Measurements from ENCODE around the gene DIAPH2. TPM values are rescaled to one million over a fixed set of nuclear protein-coding genes. Genes with fewer than 3 reads are reported as not detected.

The DIAPH2 gene
- total RNA-seq, 1 experiment from 2014 or later = 10.9 TPM

DNA sequence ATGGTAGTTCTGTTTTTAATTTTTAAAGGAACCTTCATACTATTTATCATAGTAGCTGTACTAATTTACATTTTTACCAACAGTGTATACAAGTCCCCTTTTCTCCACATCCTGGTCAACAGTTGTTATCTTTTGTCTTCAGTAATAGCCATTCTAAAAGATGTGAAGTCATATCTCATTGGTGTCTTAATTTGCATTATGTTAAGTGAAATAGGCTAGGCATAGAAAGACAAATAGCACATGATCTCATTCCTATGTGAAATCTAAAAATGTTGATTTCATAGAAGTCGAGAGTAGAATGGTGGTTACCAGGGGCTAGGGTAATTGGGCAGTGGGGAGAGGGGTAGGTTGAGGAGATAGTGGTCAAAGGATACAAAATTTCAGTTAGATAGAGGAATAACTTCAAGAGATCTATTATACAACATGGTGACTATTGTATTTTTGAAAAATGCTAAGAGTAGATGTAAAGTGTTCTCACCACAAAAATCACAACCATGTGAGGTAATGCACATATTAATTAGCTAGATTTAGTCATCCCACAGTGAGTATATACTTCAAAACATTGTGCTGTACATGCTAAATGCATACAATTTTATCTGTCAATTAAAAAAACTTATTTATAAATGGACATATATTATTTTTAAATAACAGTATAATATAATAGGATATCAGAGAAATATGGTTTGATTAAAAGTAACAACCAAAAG is 58.9 kb downstream of the DIAPH2 start:
- TF ChIP-seq POLR2A (IDR thresholded peaks at IDR 0.05; ENCODE audit: borderline replicate concordance, extremely low read depth, insufficient read depth, insufficient read length) (no peak), POLR2AphosphoS5 (IDR thresholded peaks at IDR 0.05; ENCODE audit: low read depth, low read length) (no peak), ELF1 (IDR thresholded peaks at IDR 0.05; ENCODE audit: borderline replicate concordance, low read depth) (no peak)
- TF ChIP-seq, protein P1, sequence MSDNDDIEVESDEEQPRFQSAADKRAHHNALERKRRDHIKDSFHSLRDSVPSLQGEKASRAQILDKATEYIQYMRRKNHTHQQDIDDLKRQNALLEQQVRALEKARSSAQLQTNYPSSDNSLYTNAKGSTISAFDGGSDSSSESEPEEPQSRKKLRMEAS (IDR thresholded peaks at IDR 0.05) = no peak

DNA sequence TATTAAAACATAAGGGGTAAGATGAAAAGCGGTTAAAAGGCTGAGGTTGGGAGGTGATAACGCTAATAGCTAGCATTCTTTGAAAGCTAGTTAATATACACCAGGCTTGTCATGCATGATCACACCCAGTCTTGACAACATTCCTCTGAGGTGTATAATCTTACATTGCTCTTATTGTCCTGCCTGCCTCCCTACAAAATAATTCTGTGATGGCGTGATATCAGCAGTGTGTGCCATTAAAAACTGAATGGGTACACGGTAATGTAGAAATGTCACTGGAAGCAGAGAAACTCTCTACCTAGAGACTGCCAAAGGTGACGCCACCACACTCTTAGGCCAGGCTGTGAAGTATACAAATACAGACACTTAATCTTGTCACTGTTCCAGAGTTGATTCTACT is 68.1 kb downstream of the DIAPH2 start:
- no peak for ATAC-seq
- H3K4me2 ChIP-seq (ENCODE audit: low read length) = no peak overlapping the region
- POLR2A ChIA-PET = no interaction called here
- H3K79me2 ChIP-seq (ENCODE audit: insufficient read depth, low read length) = no peaks in the 10 kb centered on the region
- no peaks in the 10 kb centered on the region for H4K20me1 ChIP-seq (ENCODE audit: insufficient read depth)
- no peak for DNase-seq (ENCODE audit: low read depth, low spot score)
- RAD21 ChIA-PET (ENCODE audit: low non-redundant PET in 1 of 2, low total read pairs in 2 of 2, uncharacterized antibody in 2 of 2, unreplicated experiment in 2 of 2) = no interaction called here
- no peaks in the 10 kb centered on the region for H3K27me3 ChIP-seq (ENCODE audit: insufficient read depth, low read length)
- H3K9me3 ChIP-seq (ENCODE audit: control insufficient read depth in 1 of 2, insufficient read depth in 1 of 2, low read depth in 1 of 2, low read length in 2 of 2) = no peaks in the 10 kb centered on the region
- no peak for TF ChIP-seq POLR2AphosphoS5 (IDR thresholded peaks at IDR 0.05; ENCODE audit: low read depth, low read length)
- TF ChIP-seq ELF1 (IDR thresholded peaks at IDR 0.05; ENCODE audit: borderline replicate concordance, low read depth) = no peak
- no peak for TF ChIP-seq RAD21 (IDR thresholded peaks at IDR 0.05; ENCODE audit: low read depth)
- TF ChIP-seq CBX3 (IDR thresholded peaks at IDR 0.05; ENCODE audit: low read depth) = no peak
- no peak for TF ChIP-seq YY1 (IDR thresholded peaks at IDR 0.05; ENCODE audit: extremely low read depth, insufficient replicate concordance, low read depth, low read length)
- TF ChIP-seq EZH2phosphoT487 (IDR thresholded peaks at IDR 0.05; ENCODE audit: borderline replicate concordance) = no peak
- no peak for TF ChIP-seq SIN3A (IDR thresholded peaks at IDR 0.05; ENCODE audit: low read depth)
- TF ChIP-seq, protein P2, sequence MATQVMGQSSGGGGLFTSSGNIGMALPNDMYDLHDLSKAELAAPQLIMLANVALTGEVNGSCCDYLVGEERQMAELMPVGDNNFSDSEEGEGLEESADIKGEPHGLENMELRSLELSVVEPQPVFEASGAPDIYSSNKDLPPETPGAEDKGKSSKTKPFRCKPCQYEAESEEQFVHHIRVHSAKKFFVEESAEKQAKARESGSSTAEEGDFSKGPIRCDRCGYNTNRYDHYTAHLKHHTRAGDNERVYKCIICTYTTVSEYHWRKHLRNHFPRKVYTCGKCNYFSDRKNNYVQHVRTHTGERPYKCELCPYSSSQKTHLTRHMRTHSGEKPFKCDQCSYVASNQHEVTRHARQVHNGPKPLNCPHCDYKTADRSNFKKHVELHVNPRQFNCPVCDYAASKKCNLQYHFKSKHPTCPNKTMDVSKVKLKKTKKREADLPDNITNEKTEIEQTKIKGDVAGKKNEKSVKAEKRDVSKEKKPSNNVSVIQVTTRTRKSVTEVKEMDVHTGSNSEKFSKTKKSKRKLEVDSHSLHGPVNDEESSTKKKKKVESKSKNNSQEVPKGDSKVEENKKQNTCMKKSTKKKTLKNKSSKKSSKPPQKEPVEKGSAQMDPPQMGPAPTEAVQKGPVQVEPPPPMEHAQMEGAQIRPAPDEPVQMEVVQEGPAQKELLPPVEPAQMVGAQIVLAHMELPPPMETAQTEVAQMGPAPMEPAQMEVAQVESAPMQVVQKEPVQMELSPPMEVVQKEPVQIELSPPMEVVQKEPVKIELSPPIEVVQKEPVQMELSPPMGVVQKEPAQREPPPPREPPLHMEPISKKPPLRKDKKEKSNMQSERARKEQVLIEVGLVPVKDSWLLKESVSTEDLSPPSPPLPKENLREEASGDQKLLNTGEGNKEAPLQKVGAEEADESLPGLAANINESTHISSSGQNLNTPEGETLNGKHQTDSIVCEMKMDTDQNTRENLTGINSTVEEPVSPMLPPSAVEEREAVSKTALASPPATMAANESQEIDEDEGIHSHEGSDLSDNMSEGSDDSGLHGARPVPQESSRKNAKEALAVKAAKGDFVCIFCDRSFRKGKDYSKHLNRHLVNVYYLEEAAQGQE (IDR thresholded peaks at IDR 0.05; ENCODE audit: low read depth) = no peak
- no peak for TF ChIP-seq ZNF274 (IDR thresholded peaks at IDR 0.05; ENCODE audit: low read depth, low read length)
- TF ChIP-seq TCF7L2 (IDR thresholded peaks at IDR 0.05; ENCODE audit: borderline replicate concordance, extremely low read depth, insufficient read depth, insufficient read length) = no peak
- no peak for TF ChIP-seq SRF (IDR thresholded peaks at IDR 0.05; ENCODE audit: low read depth)
- TF ChIP-seq, protein P1 (IDR thresholded peaks at IDR 0.05) = no peak
- no peak for TF ChIP-seq EGR1 (IDR thresholded peaks at IDR 0.05; ENCODE audit: low read depth)
- no peaks in the 10 kb centered on the region for H3K36me3 ChIP-seq (ENCODE audit: control insufficient read depth in 1 of 2, insufficient read depth in 2 of 2, low read length in 2 of 2)
- no peak overlapping the region for H3K27ac ChIP-seq (ENCODE audit: low read depth, low read length)
- no TSS peak for BruUV-seq (replicated peaks)
- no peaks in the 10 kb centered on the region for H3K4me1 ChIP-seq (ENCODE audit: control insufficient read depth in 1 of 2, insufficient read depth in 2 of 2, low read length in 2 of 2)
- no peak overlapping the region for H3K9ac ChIP-seq (ENCODE audit: low read length)
- CTCF ChIA-PET = no interaction called here
- no peak overlapping the region for H2AFZ ChIP-seq (ENCODE audit: low read depth, low read length, poor library complexity, severe bottlenecking)
- no peaks in the 10 kb centered on the region for H3K9me2 ChIP-seq (ENCODE audit: insufficient read depth)
- intact Hi-C loops (cut with micrococcal nuclease) = no loop called here
- no peak overlapping the region for H3K4me3 ChIP-seq (replicated peaks in 1 of 2; ENCODE audit: low read depth in 1 of 2, low read length in 2 of 2)

More for the DNA sequence above, 58.9 kb downstream of the DIAPH2 start:
- no peak overlapping the region for H3K9ac ChIP-seq (ENCODE audit: low read length)
- no peaks in the 10 kb centered on the region for H3K27me3 ChIP-seq (ENCODE audit: insufficient read depth, low read length)
- no peaks in the 10 kb centered on the region for H4K20me1 ChIP-seq (ENCODE audit: insufficient read depth)
- ChIA-PET CTCF (no interaction called here), POLR2A (no interaction called here), RAD21 (ENCODE audit: low non-redundant PET in 1 of 2, low total read pairs in 2 of 2, uncharacterized antibody in 2 of 2, unreplicated experiment in 2 of 2) (no interaction called here)
- H3K9me3 ChIP-seq (ENCODE audit: control insufficient read depth in 1 of 2, insufficient read depth in 1 of 2, low read depth in 1 of 2, low read length in 2 of 2) = no peaks in the 10 kb centered on the region
- H3K4me2 ChIP-seq (ENCODE audit: low read length) = no peak overlapping the region
- H3K36me3 ChIP-seq (ENCODE audit: control insufficient read depth in 1 of 2, insufficient read depth in 2 of 2, low read length in 2 of 2) = no peaks in the 10 kb centered on the region
- DNase-seq (ENCODE audit: low read depth, low spot score) (no peak), ATAC-seq (no peak)
- H3K27ac ChIP-seq (ENCODE audit: low read depth, low read length) = no peak overlapping the region
- no peaks in the 10 kb centered on the region for H3K9me2 ChIP-seq (ENCODE audit: insufficient read depth)
- H2AFZ ChIP-seq (ENCODE audit: low read depth, low read length, poor library complexity, severe bottlenecking) = no peak overlapping the region
- intact Hi-C loops (cut with micrococcal nuclease) = no loop called here
- no TSS peak for BruUV-seq (replicated peaks)
- no peaks in the 10 kb centered on the region for H3K79me2 ChIP-seq (ENCODE audit: insufficient read depth, low read length)
- H3K4me3 ChIP-seq (replicated peaks in 1 of 2; ENCODE audit: low read depth in 1 of 2, low read length in 2 of 2) = no peak overlapping the region
- H3K4me1 ChIP-seq (ENCODE audit: control insufficient read depth in 1 of 2, insufficient read depth in 2 of 2, low read length in 2 of 2) = no peaks in the 10 kb centered on the region

Measured in HCT116 (cell line).